Measurements from ENCODE around the gene ARHGAP18. TPM values are rescaled to one million over a fixed set of nuclear protein-coding genes. Genes with fewer than 3 reads are reported as not detected.
A peak's percentile ranks its signal among the peaks of the same experiment; 100 is the strongest.

Gene ARHGAP18
- total and polyA plus RNA-seq, 10 of the 15 experiments (the other 5 are each of a cell fraction or from before 2014, with no cell fraction given), result 18.2 to 52.2 (median 31.7) TPM

DNA sequence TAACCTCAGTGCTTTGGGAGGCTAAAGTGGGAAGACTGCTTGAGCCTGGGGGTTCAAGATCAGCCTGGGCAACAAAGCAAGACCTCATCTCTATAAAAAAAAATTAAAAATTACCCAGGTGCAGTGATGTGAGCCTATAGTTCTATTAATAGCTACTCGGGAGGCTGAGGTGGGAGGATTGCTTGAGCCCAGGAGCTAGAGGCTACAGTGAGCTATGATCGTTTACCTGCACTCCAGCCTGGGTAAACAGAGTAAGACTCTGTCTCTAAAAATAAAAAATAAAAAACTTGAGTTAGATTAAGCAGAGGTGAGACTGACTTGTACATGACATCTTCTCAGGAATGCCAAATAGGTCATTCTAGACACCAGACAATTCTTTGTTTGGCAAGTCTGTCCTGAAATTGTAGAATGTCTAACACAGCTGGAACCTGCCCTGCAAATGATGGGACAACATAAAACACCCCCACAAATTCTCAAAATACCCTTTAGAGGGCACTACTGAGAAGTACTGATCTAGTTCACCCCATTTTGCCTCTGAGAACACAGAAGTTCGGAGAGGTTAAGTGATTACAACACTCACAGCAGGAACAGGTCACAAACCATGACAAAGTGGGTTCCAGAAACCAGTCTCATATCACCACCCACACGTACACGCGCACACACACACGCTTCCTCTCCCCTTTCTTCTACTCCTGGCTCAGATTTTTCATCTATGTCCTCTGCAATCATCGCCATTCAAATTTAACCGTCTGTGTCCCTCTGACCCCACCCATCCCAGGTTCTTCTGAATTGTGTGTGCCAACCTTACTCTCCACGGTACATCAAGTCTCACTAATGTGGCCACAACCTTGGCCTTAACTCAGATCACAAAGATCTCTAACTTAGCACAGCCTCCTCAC, 38.3 kb downstream of the ARHGAP18 start:
- DNase-seq (ENCODE audit: low read depth, low spot score), result peak; percentile 89
- CTCF ChIA-PET, result interaction anchor here (0.5 to 9.8 kb wide), 25 partner anchors 8 to 350 kb away, joined by 3 to 165 read pairs (median 5); partner anchors contain the start of genes ARHGAP18 and TMEM244
- peak overlapping the region; percentile 71 for H3K9ac ChIP-seq (ENCODE audit: control insufficient read depth, insufficient read depth, low read length)
- peak overlapping the region; percentile 47 for H2AFZ ChIP-seq (ENCODE audit: control insufficient read depth, low read depth, low read length)
- H3K4me2 ChIP-seq (ENCODE audit: control insufficient read depth, insufficient read depth), result peak overlapping the region; percentile 97
- H4K20me1 ChIP-seq (ENCODE audit: control insufficient read depth, insufficient read depth), result no peaks in the 10 kb centered on the region
- peaks cover 81% of the 10 kb centered on the region for H3K79me2 ChIP-seq (ENCODE audit: control insufficient read depth, insufficient read depth, low read length)
- no TSS peak for BruUV-seq (replicated peaks)
- H3K36me3 ChIP-seq (ENCODE audit: control insufficient read depth in 2 of 2, insufficient read depth in 2 of 2, low read length in 1 of 2), result no peaks in the 10 kb centered on the region; a peak in 2 of 4 replicates
- POLR2A ChIA-PET, result interaction anchor here (0.6 to 9.8 kb wide), 10 partner anchors 8 to 111 kb away, joined by 3 to 115 read pairs (median 6); partner anchors contain the start of gene ARHGAP18
- no peaks in the 10 kb centered on the region for H3K27me3 ChIP-seq (replicated peaks in 1 of 2; ENCODE audit: control insufficient read depth in 2 of 2, insufficient read depth in 2 of 2, low read length in 1 of 2)
- SMC1A ChIA-PET (ENCODE audit: uncharacterized antibody, unreplicated experiment), result interaction anchor here (0.8 to 22.4 kb wide), 25 partner anchors 8 to 172 kb away, joined by 3 to 434 read pairs (median 9); partner anchors contain the start of gene ARHGAP18
- ATAC-seq, result peak; percentile 89
- peak; percentile 88 for FAIRE-seq
- WGBS (ENCODE audit: insufficient coverage, insufficient replicate concordance, low lambda C conversion rate, missing lambda C conversion rate), result 9% methylated on average over 10 of the region's 10 CpGs
- RAD21 ChIA-PET (ENCODE audit: unreplicated experiment), result interaction anchor here (0.6 to 10.4 kb wide), 19 partner anchors 10 to 172 kb away, joined by 3 to 189 read pairs (median 8); partner anchors contain the start of gene ARHGAP18
- in situ Hi-C loops (cut with MboI) (no loop called here), intact Hi-C loops (cut with micrococcal nuclease; ENCODE audit: unreplicated experiment) (loop anchor here (1.0 to 5.0 kb wide), 6 partner anchors 13 to 77 kb away; partner anchors contain the start of gene ARHGAP18)
- peak overlapping the region; percentile 58; the same call in 1 of the 2 replicates for H3K4me3 ChIP-seq
- H3K4me1 ChIP-seq (ENCODE audit: control insufficient read depth, insufficient read depth, low read length), result peaks cover 47% of the 10 kb centered on the region
- H3K27ac ChIP-seq (ENCODE audit: control insufficient read depth, insufficient read depth), result peak overlapping the region; percentile 98
- H3K9me3 ChIP-seq (replicated peaks; ENCODE audit: control insufficient read depth, insufficient read depth, low read length), result peaks cover 2% of the 10 kb centered on the region; the same call in 1 of the 3 replicates
- TF ChIP-seq MYC (IDR thresholded peaks at IDR 0.05; ENCODE audit: insufficient read depth, insufficient read length, insufficient replicate concordance, low read length, severe bottlenecking), result no peak
- TF ChIP-seq CREM (IDR thresholded peaks at IDR 0.05; ENCODE audit: low read depth), result peak; percentile 81
- TF ChIP-seq JUND (IDR thresholded peaks at IDR 0.05; ENCODE audit: low read depth, low read length), result peak; percentile 3; the same call in 1 of the 2 replicates
- no peak for TF ChIP-seq HDAC6 (IDR thresholded peaks at IDR 0.05; ENCODE audit: unreplicated experiment)
- no peak for TF ChIP-seq ASH2L (IDR thresholded peaks at IDR 0.05; ENCODE audit: borderline replicate concordance, low read depth)
- TF ChIP-seq CBX3 (IDR thresholded peaks at IDR 0.05; ENCODE audit: borderline replicate concordance, low read depth), result no peak
- no peak for TF ChIP-seq GABPA (IDR thresholded peaks at IDR 0.05; ENCODE audit: low read depth)
- TF ChIP-seq, protein P1, sequence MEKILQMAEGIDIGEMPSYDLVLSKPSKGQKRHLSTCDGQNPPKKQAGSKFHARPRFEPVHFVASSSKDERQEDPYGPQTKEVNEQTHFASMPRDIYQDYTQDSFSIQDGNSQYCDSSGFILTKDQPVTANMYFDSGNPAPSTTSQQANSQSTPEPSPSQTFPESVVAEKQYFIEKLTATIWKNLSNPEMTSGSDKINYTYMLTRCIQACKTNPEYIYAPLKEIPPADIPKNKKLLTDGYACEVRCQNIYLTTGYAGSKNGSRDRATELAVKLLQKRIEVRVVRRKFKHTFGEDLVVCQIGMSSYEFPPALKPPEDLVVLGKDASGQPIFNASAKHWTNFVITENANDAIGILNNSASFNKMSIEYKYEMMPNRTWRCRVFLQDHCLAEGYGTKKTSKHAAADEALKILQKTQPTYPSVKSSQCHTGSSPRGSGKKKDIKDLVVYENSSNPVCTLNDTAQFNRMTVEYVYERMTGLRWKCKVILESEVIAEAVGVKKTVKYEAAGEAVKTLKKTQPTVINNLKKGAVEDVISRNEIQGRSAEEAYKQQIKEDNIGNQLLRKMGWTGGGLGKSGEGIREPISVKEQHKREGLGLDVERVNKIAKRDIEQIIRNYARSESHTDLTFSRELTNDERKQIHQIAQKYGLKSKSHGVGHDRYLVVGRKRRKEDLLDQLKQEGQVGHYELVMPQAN (conservative IDR thresholded peaks at IDR 0.05), result no peak
- peak; percentile 74 for TF ChIP-seq MTA2 (IDR thresholded peaks at IDR 0.05; ENCODE audit: low read depth)
- TF ChIP-seq, protein P2, sequence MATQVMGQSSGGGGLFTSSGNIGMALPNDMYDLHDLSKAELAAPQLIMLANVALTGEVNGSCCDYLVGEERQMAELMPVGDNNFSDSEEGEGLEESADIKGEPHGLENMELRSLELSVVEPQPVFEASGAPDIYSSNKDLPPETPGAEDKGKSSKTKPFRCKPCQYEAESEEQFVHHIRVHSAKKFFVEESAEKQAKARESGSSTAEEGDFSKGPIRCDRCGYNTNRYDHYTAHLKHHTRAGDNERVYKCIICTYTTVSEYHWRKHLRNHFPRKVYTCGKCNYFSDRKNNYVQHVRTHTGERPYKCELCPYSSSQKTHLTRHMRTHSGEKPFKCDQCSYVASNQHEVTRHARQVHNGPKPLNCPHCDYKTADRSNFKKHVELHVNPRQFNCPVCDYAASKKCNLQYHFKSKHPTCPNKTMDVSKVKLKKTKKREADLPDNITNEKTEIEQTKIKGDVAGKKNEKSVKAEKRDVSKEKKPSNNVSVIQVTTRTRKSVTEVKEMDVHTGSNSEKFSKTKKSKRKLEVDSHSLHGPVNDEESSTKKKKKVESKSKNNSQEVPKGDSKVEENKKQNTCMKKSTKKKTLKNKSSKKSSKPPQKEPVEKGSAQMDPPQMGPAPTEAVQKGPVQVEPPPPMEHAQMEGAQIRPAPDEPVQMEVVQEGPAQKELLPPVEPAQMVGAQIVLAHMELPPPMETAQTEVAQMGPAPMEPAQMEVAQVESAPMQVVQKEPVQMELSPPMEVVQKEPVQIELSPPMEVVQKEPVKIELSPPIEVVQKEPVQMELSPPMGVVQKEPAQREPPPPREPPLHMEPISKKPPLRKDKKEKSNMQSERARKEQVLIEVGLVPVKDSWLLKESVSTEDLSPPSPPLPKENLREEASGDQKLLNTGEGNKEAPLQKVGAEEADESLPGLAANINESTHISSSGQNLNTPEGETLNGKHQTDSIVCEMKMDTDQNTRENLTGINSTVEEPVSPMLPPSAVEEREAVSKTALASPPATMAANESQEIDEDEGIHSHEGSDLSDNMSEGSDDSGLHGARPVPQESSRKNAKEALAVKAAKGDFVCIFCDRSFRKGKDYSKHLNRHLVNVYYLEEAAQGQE (IDR thresholded peaks at IDR 0.05; ENCODE audit: low read depth, low read length), result no peak
- TF ChIP-seq, protein P3, sequence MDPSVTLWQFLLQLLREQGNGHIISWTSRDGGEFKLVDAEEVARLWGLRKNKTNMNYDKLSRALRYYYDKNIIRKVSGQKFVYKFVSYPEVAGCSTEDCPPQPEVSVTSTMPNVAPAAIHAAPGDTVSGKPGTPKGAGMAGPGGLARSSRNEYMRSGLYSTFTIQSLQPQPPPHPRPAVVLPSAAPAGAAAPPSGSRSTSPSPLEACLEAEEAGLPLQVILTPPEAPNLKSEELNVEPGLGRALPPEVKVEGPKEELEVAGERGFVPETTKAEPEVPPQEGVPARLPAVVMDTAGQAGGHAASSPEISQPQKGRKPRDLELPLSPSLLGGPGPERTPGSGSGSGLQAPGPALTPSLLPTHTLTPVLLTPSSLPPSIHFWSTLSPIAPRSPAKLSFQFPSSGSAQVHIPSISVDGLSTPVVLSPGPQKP (IDR thresholded peaks at IDR 0.05; ENCODE audit: low read depth, low read length), result no peak
- TF ChIP-seq NFYB (IDR thresholded peaks at IDR 0.05; ENCODE audit: insufficient read depth, low read depth, low read length), result no peak
- TF ChIP-seq KAT2A (conservative IDR thresholded peaks at IDR 0.05; ENCODE audit: control insufficient read depth, low read depth, low read length), result no peak
- TF ChIP-seq BCL11A (IDR thresholded peaks at IDR 0.05; ENCODE audit: low read depth, low read length), result no peak
- no peak for TF ChIP-seq CHD4 (IDR thresholded peaks at IDR 0.05)
- peak; percentile 30; the same call in 1 of the 2 replicates for TF ChIP-seq YY1 (IDR thresholded peaks at IDR 0.05; ENCODE audit: low read depth, low read length)

Measured in GM12878 (cell line).